ENCODE measurements around the gene KITLG.

- TF ChIP-seq CTCF (IDR thresholded peaks at IDR 0.05; ENCODE audit: low read length) (no peak), EZH2phosphoT487 (IDR thresholded peaks at IDR 0.05; ENCODE audit: low read length) (no peak), EZH2 (optimal IDR thresholded peaks at IDR 0.05; ENCODE audit: low read depth, low read length) (no peak)
These were observed 10.2 kb downstream of the KITLG start for GRCh38 chr12:88570103-88570502.

Data from MM.1S (cell line).